ENCODE measurements around the gene WDR43.
"Not testable (repeated sequence)": the region's sequence is repeated elsewhere in the genome, so short reads cannot be mapped to it uniquely, and the experiment has no call there.

The WDR43 gene

GRCh38 chr2:28962505-28962904 is 68.0 kb downstream of the WDR43 start:
- no peak for DNase-seq

- peak in 19 of 51 donors; percentile 10 to 75 (median 33) for DNase-seq
Measured at GRCh38 chr2:28970464-28971160, 76.1 kb downstream of the WDR43 start.

DNA sequence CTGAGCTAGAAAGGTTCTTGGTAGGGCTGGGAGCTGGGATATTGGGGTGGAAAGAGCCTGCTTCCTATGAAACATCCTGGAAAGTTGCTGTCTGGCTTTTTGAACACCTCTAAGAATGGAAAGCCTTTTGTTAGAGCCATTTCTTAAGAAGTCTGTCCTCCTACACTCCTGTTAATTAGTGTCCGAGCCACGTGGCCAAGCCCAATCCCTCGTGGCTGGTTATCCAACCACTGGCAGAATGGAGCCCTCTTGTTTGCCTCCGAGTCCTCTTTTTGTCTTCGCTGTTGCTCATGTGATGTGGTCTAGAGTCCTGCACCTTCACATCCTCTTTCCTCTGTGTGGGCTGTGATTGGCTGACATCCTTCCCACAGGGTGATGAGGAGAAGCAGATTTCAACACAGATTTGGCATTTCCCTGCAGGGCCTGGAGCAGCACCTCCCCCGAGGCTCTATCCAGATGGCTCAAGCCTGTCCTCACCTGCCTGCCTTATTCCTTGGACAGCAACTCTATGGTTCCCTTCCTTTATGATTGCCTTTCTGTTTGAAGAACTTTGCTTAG is 78.4 kb downstream of the WDR43 start:
- DNase-seq, result no peak

DNA sequence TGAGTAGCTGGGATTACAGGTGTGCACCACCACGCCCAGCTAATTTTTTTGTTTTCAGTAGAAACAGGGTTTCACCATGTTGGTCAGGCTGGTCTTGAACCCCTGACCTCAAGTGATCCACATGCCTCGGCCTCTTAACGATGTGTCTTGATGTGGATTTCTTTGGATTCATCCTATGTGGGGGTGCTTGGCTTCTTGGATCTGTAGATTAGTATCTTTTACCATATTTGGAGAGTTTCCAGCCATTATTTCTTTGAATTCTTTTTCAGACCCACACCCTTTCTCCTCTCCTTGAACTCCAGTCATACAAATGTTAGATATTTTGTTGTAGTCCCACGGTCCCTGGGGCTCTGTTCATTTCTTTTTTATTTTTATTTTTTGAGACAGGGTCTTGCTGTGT is 79.8 kb downstream of the WDR43 start:
- no peak for DNase-seq

DNA sequence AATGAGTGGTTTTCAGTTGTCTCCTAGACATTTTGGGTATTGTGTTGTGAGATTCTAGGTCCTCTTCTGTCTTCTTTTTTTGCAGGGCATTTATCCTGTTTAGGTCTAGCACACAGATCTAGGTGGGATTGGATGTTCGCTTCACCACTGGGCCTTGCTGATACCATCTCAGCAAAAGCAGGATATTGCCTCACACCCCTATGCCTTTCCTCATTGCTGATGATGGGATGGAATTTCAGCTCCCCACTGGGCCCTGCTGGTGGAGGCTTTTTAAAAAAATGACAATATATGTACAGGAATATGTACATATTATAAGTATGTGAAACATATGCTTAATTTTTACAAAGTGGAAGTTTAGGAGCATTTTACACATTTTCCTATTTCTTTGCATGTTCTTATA is 81.2 kb downstream of the WDR43 start:
- no peak for DNase-seq

DNA sequence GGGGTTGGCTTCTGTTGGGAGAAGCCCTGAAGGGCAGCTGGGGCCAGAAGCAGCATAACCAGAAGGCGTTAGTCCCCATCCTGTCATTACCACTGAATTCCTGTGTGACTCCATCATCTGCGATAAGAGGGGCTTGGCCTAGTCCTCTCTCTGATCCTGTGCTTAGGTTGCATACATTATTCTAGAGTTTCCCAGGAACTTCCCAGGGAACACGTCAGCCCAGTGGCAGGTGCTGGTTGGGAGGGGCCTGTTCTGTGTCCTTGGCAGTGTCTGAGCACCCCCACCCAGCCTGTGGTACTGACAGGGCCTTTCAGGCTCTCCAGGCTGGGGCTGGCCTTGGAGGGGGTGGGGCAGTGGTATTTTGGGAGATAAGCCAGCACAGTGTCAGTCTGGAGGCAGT is 82.1 kb downstream of the WDR43 start:
- no peak for DNase-seq

- DNase-seq, result no peak
Measured at GRCh38 chr2:28977176-28977875, 82.9 kb downstream of the WDR43 start.

GRCh38 chr2:28978001-28978400 is 83.5 kb downstream of the WDR43 start:
- not testable (repeated sequence) for DNase-seq

DNA sequence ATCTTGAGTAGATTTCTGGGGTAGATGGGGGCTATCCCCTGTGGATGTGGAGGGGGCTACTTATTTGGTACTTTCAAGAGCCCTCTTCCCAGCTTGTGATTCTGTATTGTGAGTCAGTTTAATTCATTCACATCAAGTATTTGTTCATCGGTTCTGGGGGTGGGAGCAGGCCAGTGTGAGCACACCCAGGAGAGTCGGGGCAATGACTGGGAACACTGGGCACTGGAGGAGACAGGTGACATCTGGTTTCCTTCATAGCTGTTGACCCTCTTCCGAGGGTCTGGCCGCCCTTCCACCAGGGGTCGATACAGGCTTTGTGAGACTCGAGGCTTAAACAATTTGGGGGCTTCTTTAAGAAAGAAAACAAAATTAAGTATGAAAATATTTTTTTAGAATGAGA is 84.1 kb downstream of the WDR43 start:
- DNase-seq, result no peak

DNA sequence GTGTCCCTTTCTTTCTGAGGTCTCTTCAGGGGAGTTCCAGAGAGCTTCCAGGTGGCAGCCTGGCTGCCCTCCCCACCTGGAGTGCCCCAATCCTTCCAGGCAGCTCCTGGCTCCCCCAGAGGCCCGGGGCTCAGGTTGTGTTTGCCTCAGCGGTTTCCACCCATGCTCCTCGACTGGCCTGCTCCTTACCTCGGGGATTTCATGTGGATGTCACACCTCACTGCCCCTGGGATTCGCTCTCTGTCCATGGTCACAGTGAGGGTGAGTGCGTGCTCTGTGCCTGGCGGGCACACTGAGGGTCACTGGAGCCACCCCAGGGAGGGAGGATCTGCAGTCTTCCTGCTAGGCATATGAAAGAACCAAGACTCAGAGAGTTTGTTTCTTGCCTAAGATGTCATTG is 84.6 kb downstream of the WDR43 start:
- no peak for DNase-seq

- peak in 1 of 51 donors; percentile 25 for DNase-seq
Measured at GRCh38 chr2:28979576-28980366, 85.3 kb downstream of the WDR43 start.

GRCh38 chr2:28980368-28981015 is 86.0 kb downstream of the WDR43 start:
- DNase-seq, result peak in 13 of 51 donors; percentile 14 to 61 (median 35)

GRCh38 chr2:28981016-28981441 is 86.6 kb downstream of the WDR43 start, which contains the start of gene TOGARAM2:
TOGARAM2 (plus strand) TSS chr2:28981298; CDS start chr2:28994835, 13,537 bp downstream.
- peak in 29 of 51 donors; percentile 16 to 75 (median 50) for DNase-seq

- DNase-seq, result no peak
Measured at GRCh38 chr2:28981620-28982376, 87.3 kb downstream of the WDR43 start.

- DNase-seq, result no peak
Measured at GRCh38 chr2:28982381-28982950, 88.0 kb downstream of the WDR43 start.

- no peak for DNase-seq
Measured at GRCh38 chr2:28986429-28986828, 92.0 kb downstream of the WDR43 start.

GRCh38 chr2:28989973-28990372 is 95.5 kb downstream of the WDR43 start:
- DNase-seq, result no peak

DNA sequence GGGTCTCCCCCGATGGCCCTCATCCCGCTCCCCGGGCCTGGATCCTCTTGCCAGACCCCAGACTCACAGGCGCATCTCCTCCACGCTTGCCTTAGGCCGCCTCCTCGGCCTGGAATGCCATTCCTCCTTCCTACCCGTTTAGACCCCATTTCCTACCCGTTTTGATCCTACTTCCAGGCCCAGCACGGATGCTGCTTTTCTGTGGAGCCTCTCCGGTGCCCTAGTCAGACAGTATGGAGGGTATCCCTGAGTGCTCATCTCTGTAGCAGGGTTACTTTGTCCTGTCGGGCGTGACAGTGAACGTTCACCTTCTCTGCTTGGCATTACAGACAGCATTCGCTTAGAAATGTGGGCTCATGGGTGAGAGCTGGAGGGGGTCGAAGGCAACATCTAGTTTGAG is 96.0 kb downstream of the WDR43 start:
- no peak for DNase-seq

- DNase-seq, result peak in 16 of 51 donors; percentile 9 to 56 (median 26)
Measured at GRCh38 chr2:28991021-28991420, 96.6 kb downstream of the WDR43 start.

- no peak for DNase-seq
Measured at GRCh38 chr2:28991460-28991859, 97.0 kb downstream of the WDR43 start.
